GM12878 (cell line): ENCODE data around the gene NKD1. TPM values are rescaled to one million over a fixed set of nuclear protein-coding genes. Genes with fewer than 3 reads are reported as not detected.

ENCODE experiments used
- ATAC-seq: fragments of 200-7000 bp; cut with Tn5 transposase; 3 replicates; pipeline ENCODE4 v1.9.1; 2020; ENCODE audit warnings: mild to moderate bottlenecking, moderate library complexity
- BruUV-seq: library from RNA; stranded (reverse); fragments of 400-500 nt; replicated peaks from 2 replicates; lab custom pipeline; 2021; lab: Mats Ljungman, UMichigan
- CTCF ChIA-PET: fragments of 300-600 bp; sonication (Branson Sonifier 250); formaldehyde crosslinking; extraction: SDS; loops from one replicate; lab custom pipeline; 2021; ENCODE audit warnings: inconsistent platforms; lab: Yijun Ruan, JAX
- POLR2A ChIA-PET: fragments of 350-600 bp; formaldehyde crosslinking; extraction: SDS; loops from one replicate; lab custom pipeline; 2021; ENCODE audit warnings: inconsistent platforms; lab: Charles Lee
- RAD21 ChIA-PET: fragments of 300-600 bp; sonication (Branson Sonifier 250); formaldehyde crosslinking; loops from one replicate; lab custom pipeline; 2023; ENCODE audit warnings: antibody characterized with exemption; ENCODE audit not compliant: unreplicated experiment; lab: Charles Lee
- SMC1A ChIA-PET: fragments of 300-600 bp; sonication (Branson Sonifier 250); formaldehyde crosslinking; loops from one replicate; lab custom pipeline; 2023; ENCODE audit not compliant: unreplicated experiment, uncharacterized antibody; lab: Charles Lee
- DNase-seq: peaks from one replicate; pipeline ENCODE4 v3.0.0-alpha.2; 2011; ENCODE audit warnings: low read depth, low spot score
- FAIRE-seq: peaks from 3 replicates; lab custom pipeline; 2011; peaks lifted over from hg19 to GRCh38; lab: Jason Lieb, UNC
- H2AFZ ChIP-seq: 2 replicates; pipeline ENCODE4 v1.6.0; 2011; ENCODE audit warnings: low read depth, low read length, control low read depth; ENCODE audit not compliant: control insufficient read depth
- H3K27ac ChIP-seq: 2 replicates; pipeline ENCODE4 v1.5.1; 2011; ENCODE audit warnings: control low read depth; ENCODE audit not compliant: control insufficient read depth, insufficient read depth
- H3K27me3 ChIP-seq, 2 experiments: replicated peaks in 1 of 2; 2 replicates each; pipeline versions ENCODE4 v1.6.0 to v1.6.1; 2011; ENCODE audit warnings: low read length in 1 of 2; ENCODE audit not compliant: control insufficient read depth in 2 of 2, insufficient read depth in 2 of 2
- H3K36me3 ChIP-seq, 2 experiments: 2 replicates each; pipeline ENCODE4 v1.5.1; 2011; ENCODE audit warnings: low read length in 1 of 2; ENCODE audit not compliant: control insufficient read depth in 2 of 2, insufficient read depth in 2 of 2
- H3K4me1 ChIP-seq: 2 replicates; pipeline ENCODE4 v1.6.1; 2011; ENCODE audit warnings: mild to moderate bottlenecking, low read length, moderate library complexity, mixed read lengths; ENCODE audit not compliant: control insufficient read depth, insufficient read depth
- H3K4me2 ChIP-seq: 2 replicates; pipeline ENCODE4 v1.6.0; 2011; ENCODE audit warnings: control low read depth; ENCODE audit not compliant: control insufficient read depth, insufficient read depth
- H3K4me3 ChIP-seq: fragments of 200-600 bp; sonication (generic); 2 replicates; pipeline ENCODE4 v1.5.1; 2016
- H3K79me2 ChIP-seq: 2 replicates; pipeline ENCODE4 v1.6.0; 2011; ENCODE audit warnings: low read length; ENCODE audit not compliant: control insufficient read depth, insufficient read depth
- H3K9ac ChIP-seq: 2 replicates; pipeline ENCODE4 v1.8.0; 2011; ENCODE audit warnings: low read length, control low read depth, mixed read lengths; ENCODE audit not compliant: control insufficient read depth, insufficient read depth
- H3K9me3 ChIP-seq: replicated peaks from 3 replicates; pipeline ENCODE4 v1.5.1; 2011; ENCODE audit warnings: mild to moderate bottlenecking, low read length; ENCODE audit not compliant: control insufficient read depth, insufficient read depth
- H4K20me1 ChIP-seq: 2 replicates; pipeline ENCODE4 v1.6.0; 2011; ENCODE audit not compliant: control insufficient read depth, insufficient read depth
- BACH1 ChIP-seq: fragments of 450-650 bp; IDR thresholded peaks from 2 replicates; pipeline ENCODE4 v1.6.1; 2017; ENCODE audit warnings: mild to moderate bottlenecking, borderline replicate concordance
- HCFC1 ChIP-seq: fragments of 150-350 bp; IDR thresholded peaks from 2 replicates; pipeline ENCODE4 v1.6.1; 2014; ENCODE audit warnings: low read length
- PAX5 ChIP-seq: IDR thresholded peaks from 2 replicates; pipeline ENCODE4 v1.6.1; 2011; ENCODE audit warnings: low read depth, low read length, borderline replicate concordance
- POLR2AphosphoS5 ChIP-seq: IDR thresholded peaks from 2 replicates; pipeline ENCODE4 v1.6.1; 2011; ENCODE audit warnings: mild to moderate bottlenecking, low read length, inconsistent platforms
- RBBP5 ChIP-seq: fragments of 200-600 bp; sonication (generic); conservative IDR thresholded peaks from 2 replicates; pipeline ENCODE4 v1.6.1; 2016
- SP1 ChIP-seq: IDR thresholded peaks from one replicate; pipeline ENCODE4 v1.6.1; 2011; ENCODE audit warnings: low read depth, low read length
- ZNF24 ChIP-seq: fragments of 450-650 bp; IDR thresholded peaks from 2 replicates; pipeline ENCODE4 v1.6.1; 2017; ENCODE audit warnings: antibody characterized with exemption, mild to moderate bottlenecking
- WGBS: methylation state at CpG from one replicate; pipeline ENCODE4 v1.1.6; 2016; ENCODE audit warnings: low lambda C conversion rate; ENCODE audit not compliant: insufficient replicate concordance, insufficient coverage; ENCODE audit errors: missing lambda C conversion rate; 5-methylcytosine and 5-hydroxymethylcytosine counted together
- in situ Hi-C: fragments of 300-500 bp; cut with MboI; formaldehyde crosslinking; loops from 9 replicates; pipeline ENCODE4 v1.14.3; 2018; ENCODE audit warnings: mixed read lengths
- intact Hi-C: fragments of 100-400 bp; cut with micrococcal nuclease; formaldehyde crosslinking; loops from one replicate; pipeline ENCODE4 v1.14.2; 2022; ENCODE audit not compliant: unreplicated experiment
- polyA plus RNA-seq, 11 experiments: library from polyadenylated mRNA; depleted of rRNA in 4 of 11; unstranded in 6 of 11; stranded (reverse) in 5 of 11; fragments of >200 nt; fragmentation: Nextera tagmentation in 4 of 11; fragmentation: Illumina TruSeq in 1 of 11; extraction: Ambion mirVana in 4 of 11; extraction: Trizol in 1 of 11; gene quantifications; 1 replicate in 1 of 11; 2 replicates in 10 of 11; pipeline versions ENCODE4 v1.2.1 to v1.2.3, GENCODE V29; 2011 to 2016; ENCODE audit warnings: inconsistent platforms in 2 of 11, missing spikeins in 2 of 11, low read depth in 1 of 11
- total RNA-seq, 4 experiments: library from RNA; depleted of rRNA in 3 of 4; stranded (reverse); fragments of >200 nt in 3 of 4; fragmentation: Illumina TruSeq in 1 of 4; extraction: Trizol in 1 of 4; gene quantifications; 2 replicates each; pipeline versions ENCODE4 v1.2.1 to v1.2.3, GENCODE V29; 2013 to 2021
- TF ChIP-seq, protein P1 (sequence below): IDR thresholded peaks from 2 replicates; pipeline ENCODE4 v1.6.1; 2011; ENCODE audit warnings: low read depth, mild to moderate bottlenecking, low read length, moderate library complexity, borderline replicate concordance; ENCODE audit errors: extremely low read depth
- TF ChIP-seq, protein P2 (sequence below), 3 experiments: IDR thresholded peaks in 2 of 3; conservative IDR thresholded peaks in 1 of 3; 2 replicates each; pipeline ENCODE4 v1.5.1; 2011; ENCODE audit warnings: low read depth in 3 of 3, low read length in 3 of 3, mild to moderate bottlenecking in 3 of 3, control low read depth in 2 of 3, moderate library complexity in 2 of 3, inconsistent platforms in 1 of 3, mixed read lengths in 1 of 3; ENCODE audit not compliant: control insufficient read depth in 2 of 3, insufficient read depth in 1 of 3; ENCODE audit errors: extremely low read depth in 1 of 3
- TF ChIP-seq, protein P3 (sequence below): IDR thresholded peaks from 2 replicates; pipeline ENCODE4 v1.6.1; 2011; ENCODE audit warnings: borderline replicate concordance, low read depth, mild to moderate bottlenecking, moderate library complexity, mixed read lengths, low read length; ENCODE audit not compliant: insufficient read depth; ENCODE audit errors: extremely low read length
- TF ChIP-seq, protein P4 (sequence below): fragments of 450-650 bp; IDR thresholded peaks from 2 replicates; pipeline ENCODE4 v1.6.1; 2017; ENCODE audit warnings: mild to moderate bottlenecking, moderate library complexity

Gene NKD1
- total and polyA plus RNA-seq, 10 of the 15 experiments (the other 5 are each of a cell fraction or from before 2014, with no cell fraction given), result under 0.01 to 0.49 (median 0.04) TPM; not detected in 2

DNA sequence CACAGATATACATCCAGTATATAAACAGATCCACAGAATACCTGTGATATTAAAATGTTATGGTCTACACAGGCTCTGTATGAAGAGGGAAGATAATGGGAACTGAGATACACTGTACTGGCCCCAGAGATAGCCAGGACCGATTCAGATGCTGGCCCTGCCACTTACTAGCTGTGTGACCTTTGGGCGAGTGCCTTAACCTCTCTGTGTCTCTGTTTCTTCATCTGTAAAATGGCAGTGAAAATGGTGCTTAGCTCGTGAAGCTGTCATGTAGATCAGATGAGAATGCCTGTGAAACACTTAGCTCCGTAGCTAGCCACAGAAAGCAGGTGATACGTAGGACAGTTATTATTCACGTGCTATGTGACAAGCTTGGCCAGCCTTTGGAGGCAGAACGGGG is 22.2 kb downstream of the NKD1 start:
- H3K4me3 ChIP-seq, result no peak overlapping the region
- no peaks in the 10 kb centered on the region for H4K20me1 ChIP-seq
- ChIA-PET RAD21 (no interaction called here), SMC1A (no interaction called here), POLR2A (no interaction called here), CTCF (no interaction called here)
- H3K9me3 ChIP-seq, result no peaks in the 10 kb centered on the region
- DNase-seq (no peak), FAIRE-seq (no peak), ATAC-seq (no peak)
- intact Hi-C loops, result no loop called here
- WGBS, result 22% methylated on average over 7 of the region's 7 CpGs
- in situ Hi-C loops, result no loop called here
- no peaks in the 10 kb centered on the region for H3K27me3 ChIP-seq
- H2AFZ ChIP-seq, result no peak overlapping the region
- BruUV-seq, result no TSS peak
- no peak for TF ChIP-seq HCFC1
- TF ChIP-seq, protein P1, sequence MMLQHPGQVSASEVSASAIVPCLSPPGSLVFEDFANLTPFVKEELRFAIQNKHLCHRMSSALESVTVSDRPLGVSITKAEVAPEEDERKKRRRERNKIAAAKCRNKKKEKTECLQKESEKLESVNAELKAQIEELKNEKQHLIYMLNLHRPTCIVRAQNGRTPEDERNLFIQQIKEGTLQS, result no peak
- TF ChIP-seq, protein P2, sequence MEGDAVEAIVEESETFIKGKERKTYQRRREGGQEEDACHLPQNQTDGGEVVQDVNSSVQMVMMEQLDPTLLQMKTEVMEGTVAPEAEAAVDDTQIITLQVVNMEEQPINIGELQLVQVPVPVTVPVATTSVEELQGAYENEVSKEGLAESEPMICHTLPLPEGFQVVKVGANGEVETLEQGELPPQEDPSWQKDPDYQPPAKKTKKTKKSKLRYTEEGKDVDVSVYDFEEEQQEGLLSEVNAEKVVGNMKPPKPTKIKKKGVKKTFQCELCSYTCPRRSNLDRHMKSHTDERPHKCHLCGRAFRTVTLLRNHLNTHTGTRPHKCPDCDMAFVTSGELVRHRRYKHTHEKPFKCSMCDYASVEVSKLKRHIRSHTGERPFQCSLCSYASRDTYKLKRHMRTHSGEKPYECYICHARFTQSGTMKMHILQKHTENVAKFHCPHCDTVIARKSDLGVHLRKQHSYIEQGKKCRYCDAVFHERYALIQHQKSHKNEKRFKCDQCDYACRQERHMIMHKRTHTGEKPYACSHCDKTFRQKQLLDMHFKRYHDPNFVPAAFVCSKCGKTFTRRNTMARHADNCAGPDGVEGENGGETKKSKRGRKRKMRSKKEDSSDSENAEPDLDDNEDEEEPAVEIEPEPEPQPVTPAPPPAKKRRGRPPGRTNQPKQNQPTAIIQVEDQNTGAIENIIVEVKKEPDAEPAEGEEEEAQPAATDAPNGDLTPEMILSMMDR (IDR thresholded peaks at IDR 0.05 in 2 of 3, conservative IDR thresholded peaks at IDR 0.05 in 1 of 3; ENCODE audit: control insufficient read depth in 2 of 3, extremely low read depth in 1 of 3, insufficient read depth in 1 of 3, low read depth in 3 of 3, low read length in 3 of 3), result no peak
- no peak for TF ChIP-seq SP1
- TF ChIP-seq, protein P3, sequence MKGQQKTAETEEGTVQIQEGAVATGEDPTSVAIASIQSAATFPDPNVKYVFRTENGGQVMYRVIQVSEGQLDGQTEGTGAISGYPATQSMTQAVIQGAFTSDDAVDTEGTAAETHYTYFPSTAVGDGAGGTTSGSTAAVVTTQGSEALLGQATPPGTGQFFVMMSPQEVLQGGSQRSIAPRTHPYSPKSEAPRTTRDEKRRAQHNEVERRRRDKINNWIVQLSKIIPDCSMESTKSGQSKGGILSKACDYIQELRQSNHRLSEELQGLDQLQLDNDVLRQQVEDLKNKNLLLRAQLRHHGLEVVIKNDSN, result no peak
- no peak for TF ChIP-seq PAX5
- no peak for TF ChIP-seq POLR2AphosphoS5
- TF ChIP-seq, protein P4, sequence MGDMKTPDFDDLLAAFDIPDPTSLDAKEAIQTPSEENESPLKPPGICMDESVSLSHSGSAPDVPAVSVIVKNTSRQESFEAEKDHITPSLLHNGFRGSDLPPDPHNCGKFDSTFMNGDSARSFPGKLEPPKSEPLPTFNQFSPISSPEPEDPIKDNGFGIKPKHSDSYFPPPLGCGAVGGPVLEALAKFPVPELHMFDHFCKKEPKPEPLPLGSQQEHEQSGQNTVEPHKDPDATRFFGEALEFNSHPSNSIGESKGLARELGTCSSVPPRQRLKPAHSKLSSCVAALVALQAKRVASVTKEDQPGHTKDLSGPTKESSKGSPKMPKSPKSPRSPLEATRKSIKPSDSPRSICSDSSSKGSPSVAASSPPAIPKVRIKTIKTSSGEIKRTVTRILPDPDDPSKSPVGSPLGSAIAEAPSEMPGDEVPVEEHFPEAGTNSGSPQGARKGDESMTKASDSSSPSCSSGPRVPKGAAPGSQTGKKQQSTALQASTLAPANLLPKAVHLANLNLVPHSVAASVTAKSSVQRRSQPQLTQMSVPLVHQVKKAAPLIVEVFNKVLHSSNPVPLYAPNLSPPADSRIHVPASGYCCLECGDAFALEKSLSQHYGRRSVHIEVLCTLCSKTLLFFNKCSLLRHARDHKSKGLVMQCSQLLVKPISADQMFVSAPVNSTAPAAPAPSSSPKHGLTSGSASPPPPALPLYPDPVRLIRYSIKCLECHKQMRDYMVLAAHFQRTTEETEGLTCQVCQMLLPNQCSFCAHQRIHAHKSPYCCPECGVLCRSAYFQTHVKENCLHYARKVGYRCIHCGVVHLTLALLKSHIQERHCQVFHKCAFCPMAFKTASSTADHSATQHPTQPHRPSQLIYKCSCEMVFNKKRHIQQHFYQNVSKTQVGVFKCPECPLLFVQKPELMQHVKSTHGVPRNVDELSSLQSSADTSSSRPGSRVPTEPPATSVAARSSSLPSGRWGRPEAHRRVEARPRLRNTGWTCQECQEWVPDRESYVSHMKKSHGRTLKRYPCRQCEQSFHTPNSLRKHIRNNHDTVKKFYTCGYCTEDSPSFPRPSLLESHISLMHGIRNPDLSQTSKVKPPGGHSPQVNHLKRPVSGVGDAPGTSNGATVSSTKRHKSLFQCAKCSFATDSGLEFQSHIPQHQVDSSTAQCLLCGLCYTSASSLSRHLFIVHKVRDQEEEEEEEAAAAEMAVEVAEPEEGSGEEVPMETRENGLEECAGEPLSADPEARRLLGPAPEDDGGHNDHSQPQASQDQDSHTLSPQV, result no peak
- TF ChIP-seq RBBP5, result no peak
- no peak for TF ChIP-seq BACH1
- no peak for TF ChIP-seq ZNF24
- no peaks in the 10 kb centered on the region for H3K79me2 ChIP-seq
- H3K27ac ChIP-seq, result no peak overlapping the region
- no peaks in the 10 kb centered on the region; the same call in 1 of the 2 replicates for H3K4me1 ChIP-seq
- no peaks in the 10 kb centered on the region for H3K36me3 ChIP-seq
- no peak overlapping the region for H3K9ac ChIP-seq
- no peak overlapping the region for H3K4me2 ChIP-seq
